ENCODE measurements around the gene DHCR24.

Gene DHCR24

GRCh38 chr1:54859700-54860391, 27.1 kb downstream of the DHCR24 start:
- no peak for TF ChIP-seq CTCF (conservative IDR thresholded peaks at IDR 0.05)
- no peak for TF ChIP-seq ZFX (IDR thresholded peaks at IDR 0.05)
- H3K27ac ChIP-seq = no peak overlapping the region; the same call in 1 of the 2 replicates

GRCh38 chr1:54857746-54858561, 29.0 kb downstream of the DHCR24 start:
- peak overlapping the region; percentile 9; the same call in 1 of the 2 replicates for H3K27ac ChIP-seq
- no peak for TF ChIP-seq ZFX (IDR thresholded peaks at IDR 0.05)
- no peak for TF ChIP-seq CTCF (conservative IDR thresholded peaks at IDR 0.05)

GRCh38 chr1:54857141-54857540, 29.9 kb downstream of the DHCR24 start:
- TF ChIP-seq CTCF (conservative IDR thresholded peaks at IDR 0.05) (no peak), ZFX (IDR thresholded peaks at IDR 0.05) (no peak)
- no peak overlapping the region for H3K27ac ChIP-seq

- no peak overlapping the region for H3K27ac ChIP-seq
- no peak for TF ChIP-seq CTCF (conservative IDR thresholded peaks at IDR 0.05)
- TF ChIP-seq ZFX (IDR thresholded peaks at IDR 0.05) = no peak
Measured at GRCh38 chr1:54854381-54855020, 32.5 kb downstream of the DHCR24 start.

- TF ChIP-seq CTCF (conservative IDR thresholded peaks at IDR 0.05) = no peak
- no peak for TF ChIP-seq ZFX (IDR thresholded peaks at IDR 0.05)
- H3K27ac ChIP-seq = no peak overlapping the region
Measured at GRCh38 chr1:54853793-54854370, 33.1 kb downstream of the DHCR24 start.

- TF ChIP-seq CTCF (conservative IDR thresholded peaks at IDR 0.05) (no peak), ZFX (IDR thresholded peaks at IDR 0.05) (no peak)
- no peak overlapping the region for H3K27ac ChIP-seq
Measured at GRCh38 chr1:54853096-54853792, 33.8 kb downstream of the DHCR24 start.
